Neural cell (in vitro differentiated cells): ENCODE measurements around the gene DROSHA. TPM values are rescaled to one million over a fixed set of nuclear protein-coding genes. Genes with fewer than 3 reads are reported as not detected.
"Not testable (repeated sequence)": the region's sequence is repeated elsewhere in the genome, so short reads cannot be mapped to it uniquely, and the experiment has no call there.

Experiments used
- H2AFZ ChIP-seq: fragments of 200-600, 300-800 bp; sonication (generic), shearing (Covaris generic); 2 replicates; pipeline ENCODE4 v1.6.0; 2014; ENCODE audit warnings: low read depth, mild to moderate bottlenecking, antibody characterized with exemption, low read length, moderate library complexity
- H3F3A ChIP-seq: fragments of 200-600 bp; shearing (Covaris generic); 2 replicates; pipeline ENCODE4 v1.6.1; 2016; ENCODE audit warnings: mild to moderate bottlenecking, moderate library complexity, mixed read lengths, antibody characterized with exemption, low read length; ENCODE audit not compliant: insufficient read depth, poor library complexity, severe bottlenecking
- H3K27ac ChIP-seq: fragments of 200-600, 300-800 bp; sonication (generic), shearing (Covaris generic); 2 replicates; pipeline ENCODE4 v1.5.1; 2014; ENCODE audit warnings: mild to moderate bottlenecking, low read length, moderate library complexity
- H3K27me3 ChIP-seq: fragments of 300-800, 200-600 bp; sonication (generic), shearing (Covaris generic); 2 replicates; pipeline ENCODE4 v1.6.0; 2014; ENCODE audit warnings: mild to moderate bottlenecking, low read depth, low read length, moderate library complexity; ENCODE audit not compliant: insufficient read depth
- H3K36me3 ChIP-seq: fragments of 300-800, 200-600 bp; sonication (generic), shearing (Covaris generic); 2 replicates; pipeline ENCODE4 v1.5.1; 2014; ENCODE audit warnings: mild to moderate bottlenecking, antibody characterized with exemption, low read length, moderate library complexity; ENCODE audit not compliant: insufficient read depth
- H3K4me2 ChIP-seq: fragments of 300-800, 200-600 bp; sonication (generic), shearing (Covaris generic); 2 replicates; pipeline ENCODE4 v1.6.0; 2014; ENCODE audit warnings: mild to moderate bottlenecking, low read length
- H3K4me3 ChIP-seq: fragments of 300-800, 200-600 bp; sonication (generic), shearing (Covaris generic); 2 replicates; pipeline ENCODE4 v1.5.1; 2014; ENCODE audit warnings: mild to moderate bottlenecking, low read length, moderate library complexity
- H3K79me2 ChIP-seq: fragments of 200-600 bp; shearing (Covaris generic); replicated peaks from 2 replicates; pipeline ENCODE4 v1.6.0; 2014; ENCODE audit warnings: mild to moderate bottlenecking, low read length, moderate library complexity; ENCODE audit not compliant: insufficient read depth
- H3K9ac ChIP-seq: fragments of 300-800, 200-600 bp; sonication (generic), shearing (Covaris generic); 2 replicates; pipeline ENCODE4 v1.6.1; 2016; ENCODE audit warnings: mild to moderate bottlenecking, low read length, mixed read lengths
- H3K9me2 ChIP-seq: fragments of 200-600 bp; shearing (Covaris generic); 2 replicates; pipeline ENCODE4 v1.6.1; 2016; ENCODE audit warnings: mild to moderate bottlenecking, low read length, mixed read lengths; ENCODE audit not compliant: insufficient read depth
- H3K9me3 ChIP-seq: fragments of 200-600, 300-800 bp; sonication (generic), shearing (Covaris generic); 2 replicates; pipeline ENCODE4 v1.6.1; 2016; ENCODE audit warnings: mild to moderate bottlenecking, mixed run types, low read length, moderate library complexity, mixed read lengths
- H4K20me1 ChIP-seq: fragments of 200-600 bp; shearing (Covaris generic); 2 replicates; pipeline ENCODE4 v1.6.1; 2016; ENCODE audit warnings: mild to moderate bottlenecking, mixed run types; ENCODE audit not compliant: insufficient read depth
- EP300 ChIP-seq: fragments of 450-650 bp; conservative IDR thresholded peaks from 2 replicates; pipeline ENCODE4 v1.6.1; 2014; ENCODE audit warnings: antibody characterized with exemption, mild to moderate bottlenecking, moderate library complexity; ENCODE audit not compliant: poor library complexity, severe bottlenecking
- EZH2 ChIP-seq: fragments of 200-600, 300-800 bp; shearing (Covaris generic), sonication (generic); IDR thresholded peaks from 2 replicates; pipeline ENCODE4 v1.6.1; 2014; ENCODE audit warnings: antibody characterized with exemption, low read length, borderline replicate concordance, mild to moderate bottlenecking; ENCODE audit not compliant: insufficient read depth, poor library complexity, severe bottlenecking
- MXI1 ChIP-seq: fragments of 450-650 bp; conservative IDR thresholded peaks from 2 replicates; pipeline ENCODE4 v1.6.1; 2014; ENCODE audit warnings: antibody characterized with exemption, mild to moderate bottlenecking; ENCODE audit not compliant: poor library complexity, severe bottlenecking
- POLR2AphosphoS5 ChIP-seq: IDR thresholded peaks from 2 replicates; pipeline ENCODE4 v1.6.1; 2012
- RAD21 ChIP-seq: fragments of 450-650 bp; conservative IDR thresholded peaks from 2 replicates; pipeline ENCODE4 v1.6.1; 2014; ENCODE audit warnings: antibody characterized with exemption, mild to moderate bottlenecking, moderate library complexity
- SMC3 ChIP-seq: fragments of 450-650 bp; conservative IDR thresholded peaks from 2 replicates; pipeline ENCODE4 v1.6.1; 2014; ENCODE audit warnings: antibody characterized with exemption, mild to moderate bottlenecking, moderate library complexity; ENCODE audit not compliant: poor library complexity
- TAF1 ChIP-seq: IDR thresholded peaks from 2 replicates; pipeline ENCODE4 v1.6.1; 2012; ENCODE audit warnings: low read depth
- polyA plus RNA-seq: library from polyadenylated mRNA; depleted of rRNA; stranded (reverse); fragments of >200 nt; gene quantifications from 2 replicates; pipeline ENCODE4 v1.2.3, GENCODE V29; 2014
- TF ChIP-seq, protein P1 (sequence below): fragments of 450-650 bp; IDR thresholded peaks from 2 replicates; pipeline ENCODE4 v1.5.1; 2014; ENCODE audit warnings: antibody characterized with exemption, mild to moderate bottlenecking, moderate library complexity; ENCODE audit not compliant: poor library complexity, severe bottlenecking
- TF ChIP-seq, protein P2 (sequence below): IDR thresholded peaks from 2 replicates; pipeline ENCODE4 v1.6.1; 2012; ENCODE audit warnings: borderline replicate concordance

DROSHA gene
- polyA plus RNA-seq, 1 donor from 2014 or later = 88.5 TPM

GRCh38 chr5:31551878-31552277 is 20.0 kb upstream of the DROSHA start:
- Histone ChIP-seq H3K79me2 (no peaks in the 10 kb centered on the region), H3K36me3 (no peaks in the 10 kb centered on the region), H2AFZ (no peak overlapping the region), H3K9ac (no peak overlapping the region), H3K27ac (no peak overlapping the region), H4K20me1 (no peaks in the 10 kb centered on the region), H3F3A (no peaks in the 10 kb centered on the region), H3K4me2 (no peak overlapping the region), H3K4me3 (no peak overlapping the region), H3K27me3 (no peaks in the 10 kb centered on the region), H3K9me3 (no peaks in the 10 kb centered on the region), H3K9me2 (no peaks in the 10 kb centered on the region)
- TF ChIP-seq, protein P1, sequence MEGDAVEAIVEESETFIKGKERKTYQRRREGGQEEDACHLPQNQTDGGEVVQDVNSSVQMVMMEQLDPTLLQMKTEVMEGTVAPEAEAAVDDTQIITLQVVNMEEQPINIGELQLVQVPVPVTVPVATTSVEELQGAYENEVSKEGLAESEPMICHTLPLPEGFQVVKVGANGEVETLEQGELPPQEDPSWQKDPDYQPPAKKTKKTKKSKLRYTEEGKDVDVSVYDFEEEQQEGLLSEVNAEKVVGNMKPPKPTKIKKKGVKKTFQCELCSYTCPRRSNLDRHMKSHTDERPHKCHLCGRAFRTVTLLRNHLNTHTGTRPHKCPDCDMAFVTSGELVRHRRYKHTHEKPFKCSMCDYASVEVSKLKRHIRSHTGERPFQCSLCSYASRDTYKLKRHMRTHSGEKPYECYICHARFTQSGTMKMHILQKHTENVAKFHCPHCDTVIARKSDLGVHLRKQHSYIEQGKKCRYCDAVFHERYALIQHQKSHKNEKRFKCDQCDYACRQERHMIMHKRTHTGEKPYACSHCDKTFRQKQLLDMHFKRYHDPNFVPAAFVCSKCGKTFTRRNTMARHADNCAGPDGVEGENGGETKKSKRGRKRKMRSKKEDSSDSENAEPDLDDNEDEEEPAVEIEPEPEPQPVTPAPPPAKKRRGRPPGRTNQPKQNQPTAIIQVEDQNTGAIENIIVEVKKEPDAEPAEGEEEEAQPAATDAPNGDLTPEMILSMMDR = no peak
- TF ChIP-seq POLR2AphosphoS5 = no peak
- no peak for TF ChIP-seq MXI1
- TF ChIP-seq EP300 = no peak
- no peak for TF ChIP-seq TAF1
- TF ChIP-seq RAD21 = no peak
- TF ChIP-seq, protein P2, sequence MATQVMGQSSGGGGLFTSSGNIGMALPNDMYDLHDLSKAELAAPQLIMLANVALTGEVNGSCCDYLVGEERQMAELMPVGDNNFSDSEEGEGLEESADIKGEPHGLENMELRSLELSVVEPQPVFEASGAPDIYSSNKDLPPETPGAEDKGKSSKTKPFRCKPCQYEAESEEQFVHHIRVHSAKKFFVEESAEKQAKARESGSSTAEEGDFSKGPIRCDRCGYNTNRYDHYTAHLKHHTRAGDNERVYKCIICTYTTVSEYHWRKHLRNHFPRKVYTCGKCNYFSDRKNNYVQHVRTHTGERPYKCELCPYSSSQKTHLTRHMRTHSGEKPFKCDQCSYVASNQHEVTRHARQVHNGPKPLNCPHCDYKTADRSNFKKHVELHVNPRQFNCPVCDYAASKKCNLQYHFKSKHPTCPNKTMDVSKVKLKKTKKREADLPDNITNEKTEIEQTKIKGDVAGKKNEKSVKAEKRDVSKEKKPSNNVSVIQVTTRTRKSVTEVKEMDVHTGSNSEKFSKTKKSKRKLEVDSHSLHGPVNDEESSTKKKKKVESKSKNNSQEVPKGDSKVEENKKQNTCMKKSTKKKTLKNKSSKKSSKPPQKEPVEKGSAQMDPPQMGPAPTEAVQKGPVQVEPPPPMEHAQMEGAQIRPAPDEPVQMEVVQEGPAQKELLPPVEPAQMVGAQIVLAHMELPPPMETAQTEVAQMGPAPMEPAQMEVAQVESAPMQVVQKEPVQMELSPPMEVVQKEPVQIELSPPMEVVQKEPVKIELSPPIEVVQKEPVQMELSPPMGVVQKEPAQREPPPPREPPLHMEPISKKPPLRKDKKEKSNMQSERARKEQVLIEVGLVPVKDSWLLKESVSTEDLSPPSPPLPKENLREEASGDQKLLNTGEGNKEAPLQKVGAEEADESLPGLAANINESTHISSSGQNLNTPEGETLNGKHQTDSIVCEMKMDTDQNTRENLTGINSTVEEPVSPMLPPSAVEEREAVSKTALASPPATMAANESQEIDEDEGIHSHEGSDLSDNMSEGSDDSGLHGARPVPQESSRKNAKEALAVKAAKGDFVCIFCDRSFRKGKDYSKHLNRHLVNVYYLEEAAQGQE = no peak

DNA sequence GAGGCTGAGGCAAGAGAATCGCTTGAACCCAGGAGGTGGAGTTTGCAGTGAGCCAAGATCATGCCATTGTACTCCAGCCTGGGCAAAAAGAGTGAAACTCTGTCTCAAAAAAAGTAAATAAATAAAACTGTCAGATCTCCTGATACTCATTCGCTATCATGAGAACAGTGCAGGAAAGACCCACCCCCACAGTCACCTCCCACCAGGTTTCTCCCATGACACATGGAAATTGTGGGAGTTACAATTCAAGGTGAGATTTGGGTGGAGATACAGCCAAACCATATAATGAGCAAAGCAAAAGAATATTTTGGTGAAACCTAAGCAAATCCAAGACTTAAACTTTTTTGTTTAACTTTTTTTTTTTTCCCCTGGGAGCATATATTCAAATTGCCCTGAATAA is 17.2 kb upstream of the DROSHA start:
- H3K27me3 ChIP-seq, H3K79me2 ChIP-seq, H3F3A ChIP-seq, H2AFZ ChIP-seq, H3K9me2 ChIP-seq, H3K27ac ChIP-seq, H3K9ac ChIP-seq, H3K9me3 ChIP-seq, H3K4me2 ChIP-seq, H4K20me1 ChIP-seq, H3K4me3 ChIP-seq, H3K36me3 ChIP-seq: not testable (repeated sequence)

- TF ChIP-seq, protein P2 = no peak
- TF ChIP-seq RAD21 (no peak), EZH2 (no peak), MXI1 (no peak), TAF1 (no peak), EP300 (no peak), SMC3 (no peak), POLR2AphosphoS5 (no peak)
- TF ChIP-seq, protein P1 = no peak
- H3F3A ChIP-seq = no peaks in the 10 kb centered on the region
- H3K36me3 ChIP-seq = peaks cover 18% of the 10 kb centered on the region
- H3K4me2 ChIP-seq = no peak overlapping the region
- no peaks in the 10 kb centered on the region for H3K9me2 ChIP-seq
- H3K27me3 ChIP-seq = no peaks in the 10 kb centered on the region
- H3K79me2 ChIP-seq = peaks cover 15% of the 10 kb centered on the region
- no peak overlapping the region for H3K4me3 ChIP-seq
- H3K9me3 ChIP-seq = no peaks in the 10 kb centered on the region
- H3K27ac ChIP-seq = no peak overlapping the region
- no peaks in the 10 kb centered on the region for H4K20me1 ChIP-seq
- no peak overlapping the region for H2AFZ ChIP-seq
- H3K9ac ChIP-seq = no peak overlapping the region
Observed at GRCh38 chr5:31537851-31538250, 6.0 kb upstream of the DROSHA start.
